ENCODE results near the gene MACF1.

- TF ChIP-seq POLR2AphosphoS5 (IDR thresholded peaks at IDR 0.05; ENCODE audit: low read depth, low read length) (no peak), POLR2A (IDR thresholded peaks at IDR 0.05; ENCODE audit: low read depth, low read length) (no peak), TAF1 (IDR thresholded peaks at IDR 0.05; ENCODE audit: borderline replicate concordance, low read depth, low read length) (no peak)
Measured at GRCh38 chr1:39416609-39417008, 212.1 kb downstream of the MACF1 start.
